CD4-positive, alpha-beta T cell treated with Interleukin-1 beta for 1 hour (primary cell): Measurements from ENCODE around the gene CADM2.
A peak's percentile ranks its signal among the peaks of the same experiment; 100 is the strongest.
"Not testable (repeated sequence)": the region's sequence is repeated elsewhere in the genome, so short reads cannot be mapped to it uniquely, and the experiment has no call there.

Experiments
- DNase-seq, 2 donors: peaks; one replicate each; pipeline ENCODE4 v3.0.0-alpha.2; 2020 to 2022

The CADM2 gene

DNA sequence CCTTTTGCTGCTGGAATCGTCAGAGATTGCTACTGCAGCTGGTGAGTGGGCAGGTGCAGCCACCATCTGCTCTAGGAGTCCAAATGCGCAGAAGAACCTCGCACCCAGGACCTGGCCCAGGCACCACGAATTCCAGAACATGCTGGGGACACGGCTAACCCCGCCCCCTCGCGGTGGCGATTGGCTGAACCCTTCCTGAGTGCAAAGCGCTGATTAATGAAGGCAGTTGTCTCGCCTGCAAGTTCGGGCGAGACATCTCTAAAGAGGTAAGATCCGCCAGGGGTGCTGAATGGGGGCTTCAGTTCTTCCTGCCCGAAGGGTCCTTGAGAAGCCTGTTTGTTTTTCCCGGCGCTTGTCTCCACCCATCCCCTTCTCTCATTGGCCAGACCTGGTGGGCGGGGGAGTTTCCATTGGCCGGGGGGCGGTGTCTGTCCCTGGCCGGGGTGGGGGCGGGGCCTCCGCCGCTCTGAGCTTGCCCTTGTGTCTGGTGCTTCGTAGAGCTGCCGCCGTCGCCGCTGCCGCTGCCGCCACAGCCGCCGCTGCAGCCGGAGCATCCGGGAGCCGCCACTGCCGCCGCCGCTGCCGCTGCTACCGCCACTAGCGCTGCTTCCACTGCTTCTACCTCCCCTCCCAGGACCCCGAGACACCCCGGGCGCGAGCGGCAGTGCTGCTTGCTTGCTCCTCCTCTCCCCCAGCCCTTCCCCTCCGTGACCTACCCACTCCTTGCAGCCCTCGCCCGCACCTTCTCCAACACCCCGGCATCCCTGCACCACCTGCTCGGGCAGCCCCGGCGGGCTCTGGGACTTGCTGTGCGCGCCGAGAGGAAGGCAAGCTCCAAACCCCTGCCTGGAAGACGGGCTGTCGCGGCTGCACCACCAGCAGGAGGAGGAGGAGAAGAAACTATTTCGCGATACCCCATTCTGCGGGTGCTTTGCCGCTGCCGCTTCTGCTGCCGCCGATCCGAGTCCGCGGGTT lies at the start of gene CADM2:
CADM2 (plus strand) TSS at position 495 of the 975 bp plus-strand sequence.
- peak; percentile 51 to 58 for DNase-seq

DNA sequence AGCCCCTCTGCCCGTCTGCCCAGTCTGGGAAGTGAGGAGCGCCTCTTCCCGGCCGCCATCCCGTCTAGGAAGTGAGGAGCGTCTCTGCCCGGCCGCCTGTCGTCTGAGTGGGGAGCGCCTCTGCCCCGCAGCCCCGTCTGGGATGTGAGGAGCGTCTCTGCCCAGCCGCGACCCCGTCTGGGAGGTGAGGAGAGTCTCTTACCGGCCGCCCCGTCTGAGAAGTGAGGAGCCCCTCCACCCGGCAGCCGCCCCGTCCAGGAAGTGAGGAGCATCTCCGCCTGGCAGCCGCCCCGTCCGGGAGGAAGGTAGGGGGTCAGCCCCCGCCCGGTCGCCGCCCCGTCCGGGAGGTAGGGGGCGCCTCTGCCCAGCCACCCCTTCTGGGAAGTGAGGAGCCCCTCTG lies 40.2 kb upstream of the CADM2 start:
- DNase-seq, result not testable (repeated sequence)

DNA sequence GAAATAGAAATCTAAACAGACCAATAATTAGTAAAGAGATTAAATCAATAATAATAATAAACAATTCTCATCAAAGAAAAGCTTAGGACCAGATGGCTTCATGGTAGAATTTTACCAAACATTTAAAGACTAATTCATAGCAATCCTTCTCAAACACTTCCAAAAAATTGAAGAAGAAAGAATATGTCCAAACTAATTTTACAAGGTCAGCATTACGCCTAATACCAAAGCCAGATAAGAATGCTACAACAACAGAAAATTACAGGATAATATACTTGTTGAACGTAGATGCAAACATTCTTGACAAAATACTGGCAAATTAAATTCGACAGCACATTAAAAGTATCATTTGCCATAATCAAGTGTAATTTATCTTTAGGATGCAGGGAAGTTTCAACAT lies 36.1 kb upstream of the CADM2 start:
- no peak for DNase-seq

DNA sequence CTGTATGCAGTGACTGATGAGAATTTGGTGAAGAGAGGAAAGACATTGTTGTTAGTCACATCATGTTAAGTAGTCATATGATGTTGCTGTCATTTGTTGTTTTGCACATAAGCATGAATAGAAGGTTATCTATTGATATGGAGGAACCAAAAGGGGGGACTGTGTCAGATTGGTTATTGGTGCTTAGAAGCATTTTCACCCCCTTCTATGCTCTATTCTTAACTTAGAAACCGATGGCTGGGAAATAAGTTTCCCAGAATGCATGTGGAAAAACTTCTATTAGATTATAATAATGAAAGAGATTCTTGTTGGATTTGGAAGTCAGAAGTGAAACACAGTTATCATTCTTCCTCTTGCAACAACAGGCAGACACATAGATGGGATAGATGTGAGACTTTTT lies 33.2 kb upstream of the CADM2 start:
- DNase-seq, result no peak

DNA sequence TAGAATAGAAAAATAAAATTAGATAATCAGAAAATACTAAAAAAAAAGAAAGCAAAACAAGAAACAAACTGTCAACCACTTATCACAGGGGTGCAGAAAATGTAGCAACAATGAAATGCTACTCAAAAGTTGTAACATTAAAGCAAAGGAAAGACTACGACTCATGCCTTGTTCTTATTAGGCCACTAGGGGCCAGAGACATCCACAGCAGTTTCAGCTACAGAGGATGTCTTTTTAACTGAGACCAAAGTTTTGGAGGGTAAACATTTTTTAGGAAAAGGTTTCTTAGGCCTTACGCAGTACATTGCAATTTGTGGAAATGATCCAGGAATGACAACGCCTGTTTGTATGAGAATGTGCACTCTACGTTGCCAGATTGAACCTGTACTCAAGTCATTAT lies 15.4 kb upstream of the CADM2 start:
- no peak for DNase-seq

DNA sequence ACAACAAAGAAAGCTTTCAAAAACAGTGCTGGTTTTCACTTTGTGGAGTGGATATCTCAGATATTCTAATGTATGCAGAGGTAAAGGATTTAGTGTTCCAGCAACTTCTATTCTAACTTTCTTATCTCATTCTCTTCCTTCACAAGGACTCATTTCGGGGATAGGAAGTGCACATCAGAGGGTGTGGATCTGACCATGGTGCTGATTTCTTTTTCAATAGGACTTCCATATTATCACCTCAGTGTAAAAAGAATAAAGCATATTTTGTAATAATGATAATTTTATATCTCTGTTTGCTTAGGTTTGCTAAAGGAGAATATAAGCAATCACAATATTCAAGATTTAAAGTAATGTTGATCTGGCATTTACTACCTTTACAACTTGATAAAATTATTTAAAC lies 12.5 kb upstream of the CADM2 start:
- DNase-seq, result no peak

DNA sequence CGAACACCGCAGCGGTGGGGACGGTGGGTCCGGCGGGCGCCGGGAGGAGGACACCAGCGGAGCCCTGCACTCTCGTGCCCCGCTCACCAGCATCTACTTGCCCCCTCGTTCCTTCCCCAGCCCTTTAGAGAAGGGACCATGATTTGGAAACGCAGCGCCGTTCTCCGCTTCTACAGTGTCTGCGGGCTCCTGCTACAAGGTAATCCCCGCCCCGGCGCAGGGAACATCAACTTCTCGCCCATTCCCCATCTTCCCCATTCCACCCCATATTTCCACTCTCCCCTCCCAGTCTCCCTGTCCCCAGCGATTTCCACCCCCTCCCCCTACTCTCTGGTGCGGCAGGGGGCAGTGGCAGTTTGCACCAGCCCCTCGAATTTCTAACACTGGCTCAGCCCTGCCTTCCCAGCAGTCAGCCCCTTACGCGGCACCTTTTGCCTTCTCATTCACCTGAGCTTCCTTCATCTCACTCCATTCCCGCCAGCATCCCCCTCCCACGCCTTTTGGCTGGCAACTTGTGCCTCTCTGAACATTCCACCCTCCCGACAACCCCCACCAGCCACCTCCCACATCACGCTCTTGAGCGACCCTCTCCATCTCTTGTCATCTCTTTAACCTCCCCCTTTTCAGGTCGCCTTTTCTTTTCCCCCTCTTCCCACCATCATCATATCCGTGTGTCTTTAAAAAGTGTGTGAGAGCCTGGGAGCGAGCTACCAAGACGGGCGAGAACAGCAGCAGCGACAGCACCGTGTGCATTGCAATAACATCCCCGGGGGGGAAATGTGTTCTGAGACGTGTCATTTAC lies 882 bp downstream of the CADM2 start:
- DNase-seq, result no peak

DNA sequence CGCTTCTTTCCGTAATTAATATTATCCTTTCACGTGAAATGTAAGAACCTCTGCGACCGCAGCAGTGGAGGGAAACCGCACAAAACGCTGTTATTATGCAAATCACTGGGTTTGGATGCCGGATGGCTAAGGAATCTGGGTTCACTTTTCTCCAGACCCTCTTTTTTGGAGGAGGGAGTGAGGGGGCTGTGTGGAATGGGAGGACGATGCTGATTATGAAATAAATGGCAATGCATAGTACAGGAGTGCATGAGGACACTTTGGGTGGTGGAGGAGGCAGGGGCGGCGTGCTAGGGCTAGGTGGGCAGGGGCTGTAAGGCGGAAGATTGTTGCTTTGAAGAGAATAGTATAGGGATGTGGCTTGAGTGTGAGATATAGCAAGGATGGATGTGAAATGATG lies 1.8 kb downstream of the CADM2 start:
- no peak for DNase-seq

DNA sequence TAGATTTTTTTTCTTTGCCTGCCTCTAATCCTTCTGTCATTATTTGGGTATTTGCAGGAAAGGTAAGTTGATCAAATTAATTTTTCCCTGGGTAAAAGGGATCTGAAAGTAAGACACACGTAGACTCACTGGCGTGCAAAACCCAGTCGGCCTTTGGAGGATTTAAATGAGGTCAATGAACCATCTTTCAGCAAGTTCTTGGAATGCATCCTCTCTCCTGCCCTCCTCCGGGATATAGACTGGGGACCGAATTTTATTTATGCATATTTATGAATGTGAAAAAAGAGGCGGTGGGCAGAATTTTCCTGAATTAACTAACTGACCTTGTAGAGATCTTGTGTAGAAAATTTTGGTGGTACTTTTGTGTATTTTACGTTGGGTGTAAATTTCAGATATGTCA lies 2.2 kb downstream of the CADM2 start:
- no peak for DNase-seq

DNA sequence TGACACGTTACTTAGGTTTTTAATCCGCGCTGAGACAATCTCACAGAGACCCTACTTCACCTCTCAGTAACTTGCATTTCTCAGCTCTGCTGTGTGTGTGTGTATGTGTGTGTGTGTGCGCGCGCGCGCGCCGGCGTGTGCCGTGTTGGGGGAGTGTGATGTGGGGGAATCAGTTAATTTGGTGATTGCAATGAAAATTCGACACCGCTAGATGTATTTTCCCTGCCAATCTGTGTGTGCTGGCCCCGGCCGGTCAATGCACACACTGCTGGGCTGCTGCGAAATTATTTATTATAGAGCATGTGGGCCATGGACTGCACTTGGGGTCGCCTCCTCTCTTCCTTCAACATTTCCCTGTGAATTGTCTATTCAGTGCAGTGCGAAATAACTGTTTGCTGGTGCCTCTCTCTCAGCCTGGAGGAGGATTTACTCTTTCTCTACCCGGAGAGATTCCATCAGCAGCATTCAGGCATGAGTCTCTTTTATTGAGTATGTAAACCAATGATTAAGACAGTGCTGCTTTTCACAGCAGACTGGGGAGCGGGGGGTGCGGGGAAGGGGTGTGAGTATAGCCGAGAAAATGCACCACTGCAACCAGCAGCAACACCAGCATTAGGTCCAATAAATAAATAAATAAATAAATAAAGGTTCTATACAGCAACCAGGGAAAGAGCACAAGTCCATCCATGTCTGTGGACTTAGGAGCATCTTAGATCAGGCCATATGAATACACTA lies 2.9 kb downstream of the CADM2 start:
- DNase-seq, result no peak

DNA sequence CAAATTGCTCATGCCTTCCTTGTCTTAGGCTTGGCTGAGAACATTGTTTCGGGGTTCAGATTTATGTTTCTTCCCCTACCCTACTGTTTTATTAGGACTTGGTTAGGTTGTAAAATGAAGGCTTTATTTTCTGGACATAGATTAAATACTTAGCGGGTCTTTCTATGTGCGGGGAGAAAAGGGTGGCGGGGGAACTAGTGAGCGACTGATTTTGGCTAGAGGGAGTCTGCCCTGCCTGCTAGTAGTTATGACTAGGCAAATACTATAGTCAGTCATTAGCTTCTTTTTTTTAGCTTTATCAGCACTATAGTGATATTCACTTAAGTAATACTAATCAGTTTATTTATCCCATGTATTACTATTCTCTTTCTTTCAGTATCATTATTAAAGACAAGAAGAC lies 3.6 kb downstream of the CADM2 start:
- DNase-seq, result no peak

DNA sequence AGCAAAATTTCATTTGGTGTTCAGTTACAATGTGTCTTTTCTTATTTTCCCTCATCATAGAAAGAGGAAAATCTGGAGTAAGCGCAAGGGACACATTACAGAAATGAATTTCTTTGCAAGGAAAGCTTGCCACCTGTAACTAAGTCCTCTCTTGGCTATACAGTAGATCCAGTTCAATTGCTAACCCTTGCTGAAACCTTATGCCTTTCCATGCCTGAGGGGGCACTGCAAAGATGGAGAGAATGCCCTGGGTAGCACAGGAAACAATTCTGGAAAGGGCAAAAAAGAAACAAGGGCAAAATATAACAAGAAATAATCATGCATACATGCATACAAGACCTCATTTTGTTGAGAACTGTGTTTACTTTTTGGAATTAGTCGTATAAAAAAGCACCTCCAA lies 4.3 kb downstream of the CADM2 start:
- no peak for DNase-seq

DNA sequence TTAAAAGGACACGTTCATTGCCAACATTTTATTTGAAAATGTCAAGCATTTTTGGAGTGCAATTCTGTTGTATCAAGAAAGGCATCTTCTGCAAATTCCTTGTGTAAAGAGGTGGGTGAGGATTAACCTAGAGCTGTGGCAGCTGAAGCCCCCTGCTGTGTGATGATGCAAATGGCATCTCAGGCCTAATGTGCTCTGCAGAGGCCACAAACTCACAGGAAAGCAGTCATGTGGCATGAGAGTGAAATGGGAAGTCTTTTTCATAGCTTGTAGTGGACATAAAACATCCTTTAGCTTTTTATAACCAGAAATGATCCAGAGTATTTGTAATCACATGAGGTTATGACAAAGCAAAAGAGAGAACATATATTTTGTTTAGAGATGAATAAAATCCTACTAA lies 6.4 kb downstream of the CADM2 start:
- no peak for DNase-seq

DNA sequence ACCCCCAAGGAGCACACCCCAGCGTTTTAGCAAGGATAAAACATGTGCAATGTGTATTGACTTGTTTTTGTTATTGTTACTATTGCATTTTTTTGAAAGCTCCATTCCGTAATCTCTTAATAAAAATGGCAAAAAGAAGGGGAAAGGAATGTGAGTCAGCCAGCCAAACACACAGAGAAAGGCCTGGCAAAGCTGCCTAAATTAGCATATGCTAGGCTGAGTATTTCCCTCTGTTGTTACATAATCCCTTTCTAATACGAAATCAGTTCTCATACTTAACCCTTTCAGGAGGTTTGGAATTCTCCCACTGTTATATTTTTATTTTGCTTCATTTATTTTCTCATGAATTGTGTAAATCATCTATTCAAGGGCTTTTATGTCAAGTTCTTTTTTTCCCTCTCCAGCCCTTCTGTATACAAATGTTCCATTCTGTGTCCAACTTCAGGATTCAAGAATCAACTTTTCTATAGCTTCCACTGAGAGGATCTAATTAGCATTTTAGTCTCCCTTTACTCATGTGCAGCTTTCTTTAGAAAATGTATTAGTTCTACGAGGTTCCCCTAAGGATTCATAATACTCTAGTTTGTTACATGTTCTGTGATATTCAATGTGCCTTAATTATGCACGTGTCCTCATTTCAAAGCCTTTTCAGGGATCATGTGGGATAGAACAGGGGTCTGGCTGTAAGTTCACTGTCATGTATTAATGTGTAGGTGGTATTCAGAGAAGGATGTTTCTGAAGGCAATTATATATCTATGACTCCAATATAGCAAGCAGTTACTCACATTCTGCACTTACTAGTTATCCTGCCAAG lies 9.2 kb downstream of the CADM2 start:
- no peak for DNase-seq

DNA sequence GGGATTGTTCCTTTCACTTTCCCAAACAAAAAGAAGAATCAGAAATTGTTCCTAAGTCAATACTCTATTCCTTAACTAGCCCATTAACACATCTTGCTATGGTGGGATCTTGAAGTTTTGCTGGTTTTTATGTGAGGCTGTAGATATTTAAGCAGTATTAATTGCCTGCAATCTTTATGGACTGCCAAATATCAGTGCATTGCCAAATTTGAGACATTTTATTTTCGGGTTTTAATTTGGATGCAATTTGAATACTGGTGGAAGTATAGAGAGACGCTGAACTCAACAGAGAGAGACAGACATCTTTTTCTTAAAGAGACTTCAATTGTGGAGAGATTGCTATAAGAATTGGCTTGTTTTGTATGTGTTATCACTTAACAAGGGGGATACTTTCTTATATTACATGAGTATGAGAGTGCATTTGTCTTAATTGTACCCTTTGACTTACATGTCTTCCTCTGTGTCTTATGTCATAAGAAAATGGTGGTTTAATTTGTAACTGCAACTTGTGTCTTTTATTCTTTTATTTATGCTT lies 10.0 kb downstream of the CADM2 start:
- DNase-seq, result no peak

DNA sequence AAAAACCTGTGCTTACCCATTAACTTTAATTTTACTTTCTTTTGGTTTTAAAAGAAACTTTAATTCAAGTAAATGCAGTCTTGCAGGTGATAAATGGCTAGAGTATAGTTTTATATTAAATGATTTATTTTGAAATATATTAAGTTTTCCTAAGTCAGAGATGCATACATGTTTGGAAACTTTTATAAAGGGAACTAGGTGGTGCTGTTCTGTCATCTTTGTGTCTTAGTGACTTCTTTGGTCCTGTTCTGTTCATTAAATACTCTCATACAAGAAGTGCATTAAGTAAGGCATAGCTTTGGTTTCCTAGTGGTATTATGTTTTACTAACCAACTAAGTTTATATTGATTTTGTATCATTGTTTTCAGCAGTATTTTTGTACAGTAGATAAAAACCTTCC lies 15.6 kb downstream of the CADM2 start:
- DNase-seq, result no peak

DNA sequence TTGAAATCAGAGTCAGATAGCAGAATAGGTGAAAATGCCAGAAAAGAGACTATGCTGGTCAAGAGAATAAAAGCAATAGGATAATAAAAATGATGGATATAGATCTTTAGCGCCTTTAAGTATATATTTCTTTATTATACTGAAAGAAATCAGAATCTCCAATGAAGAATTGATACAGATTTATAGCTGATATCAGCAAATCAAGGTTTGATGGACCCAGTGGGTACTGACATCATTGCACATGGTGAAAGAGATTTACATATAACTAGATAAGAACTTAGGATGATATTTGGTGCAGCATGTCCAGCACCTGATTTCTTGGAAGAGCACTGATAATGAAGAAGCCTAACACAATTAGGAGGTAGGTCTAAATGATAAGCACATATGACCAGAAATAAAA lies 18.2 kb downstream of the CADM2 start:
- no peak for DNase-seq

DNA sequence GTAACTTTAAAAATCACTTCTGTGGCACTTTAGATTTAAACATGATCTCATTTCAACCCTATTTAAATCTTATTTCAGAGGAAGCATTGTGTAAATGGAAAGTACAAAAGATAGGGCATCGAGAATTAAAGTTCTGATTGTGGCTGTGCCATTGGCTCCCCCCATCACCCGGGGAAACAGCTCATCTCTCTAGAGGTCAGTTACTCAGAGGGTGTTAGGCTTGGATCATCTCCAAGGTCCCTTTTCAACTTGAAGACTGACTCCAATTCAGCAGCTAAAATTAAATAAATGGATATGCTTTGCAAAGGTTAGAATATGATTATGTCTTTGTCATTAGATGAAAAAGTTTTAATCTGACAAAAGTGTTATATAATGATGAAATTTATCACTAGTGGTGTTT lies 20.1 kb downstream of the CADM2 start:
- no peak for DNase-seq

DNA sequence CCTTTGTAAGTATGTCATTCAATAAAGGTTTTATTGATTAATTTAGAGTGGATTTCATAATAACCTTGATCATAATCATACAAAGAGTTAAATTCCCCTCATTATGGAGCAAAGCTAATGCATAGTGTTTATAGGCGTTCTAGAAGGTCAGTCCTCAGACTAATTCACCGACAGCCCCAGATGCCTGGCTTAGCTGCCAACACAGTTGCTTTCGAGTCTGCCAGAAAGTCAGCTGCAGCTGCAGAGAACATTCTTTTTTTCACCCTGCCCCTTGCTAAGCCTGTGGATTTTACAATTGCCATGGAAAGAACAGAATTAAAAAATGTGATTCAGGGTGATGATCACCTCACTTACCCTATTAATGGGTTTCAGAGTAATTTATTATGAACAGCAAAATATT lies 21.2 kb downstream of the CADM2 start:
- no peak for DNase-seq

DNA sequence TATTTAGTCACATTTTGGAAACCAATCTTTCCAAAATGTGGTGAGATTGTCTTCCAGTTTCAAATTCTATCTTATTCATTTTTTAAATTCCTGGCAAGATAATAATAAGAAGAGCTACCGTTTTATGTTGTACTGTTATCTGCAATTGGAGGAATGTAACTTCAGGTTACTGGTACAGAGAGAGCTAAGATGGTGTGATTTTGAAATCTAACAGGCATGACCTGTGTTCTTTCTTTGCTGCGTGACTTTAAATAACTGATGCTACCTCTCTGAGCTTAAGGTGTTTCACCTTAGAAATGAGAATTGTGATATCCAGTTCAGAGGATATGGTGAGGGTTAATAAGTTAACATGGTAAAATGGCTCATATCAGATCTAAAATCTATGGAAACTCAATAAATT lies 21.7 kb downstream of the CADM2 start:
- DNase-seq, result no peak

DNA sequence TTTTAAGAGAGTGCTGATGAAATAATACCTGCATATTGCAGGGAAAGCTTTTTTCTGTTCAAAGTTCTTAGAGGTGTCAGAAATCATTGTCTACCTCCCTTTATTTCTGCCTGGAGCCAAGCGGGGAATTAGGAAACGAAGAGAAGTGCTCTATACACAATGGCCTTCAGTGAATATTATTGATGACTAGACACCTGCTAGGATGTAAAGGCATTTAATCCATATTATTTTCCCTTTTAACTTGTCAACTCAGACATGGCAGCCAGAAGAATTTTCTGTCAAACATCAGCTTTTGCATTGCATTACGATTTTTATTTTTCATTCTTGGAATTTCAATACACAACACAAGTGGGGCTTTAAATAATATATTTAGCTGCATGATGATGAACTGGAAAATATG lies 24.7 kb downstream of the CADM2 start:
- no peak for DNase-seq

DNA sequence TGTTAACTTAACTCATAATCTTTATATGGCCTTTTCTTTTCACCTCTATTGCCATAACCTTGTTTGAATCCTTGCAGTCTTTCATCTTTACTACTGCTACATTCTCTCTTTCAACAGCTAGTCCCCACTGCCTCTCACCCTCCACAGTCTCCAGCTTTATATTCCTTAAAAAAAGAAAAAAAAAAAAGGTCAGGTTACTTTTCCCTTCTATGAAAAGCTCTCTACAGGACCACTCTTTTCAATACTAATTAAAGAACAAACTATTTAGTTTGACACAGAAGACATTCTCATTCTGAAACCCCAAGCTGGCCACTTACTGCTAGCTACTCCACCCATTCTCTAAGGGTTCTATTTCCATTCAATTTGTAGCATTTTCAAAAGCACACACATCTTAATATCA lies 25.6 kb downstream of the CADM2 start:
- DNase-seq, result no peak
